NCI-H460 (cell line): Measurements from ENCODE around the gene WDFY1. TPM values are rescaled to one million over a fixed set of nuclear protein-coding genes. Genes with fewer than 3 reads are reported as not detected.

Experiments used
- DNase-seq: peaks from one replicate; pipeline ENCODE4 v3.0.0-alpha.2; 2016; ENCODE audit warnings: low read depth; ENCODE audit errors: extremely low read depth
- polyA plus RNA-seq: library from polyadenylated mRNA; depleted of rRNA; stranded (reverse); fragments of >200 nt; gene quantifications from 2 replicates; pipeline ENCODE4 v1.2.3, GENCODE V29; 2014; cell fraction: nucleus; rRNA removed
- total RNA-seq: library from RNA; depleted of rRNA; stranded (reverse); fragments of >200 nt; shearing (Covaris generic); gene quantifications from 2 replicates; pipeline ENCODE4 v1.2.3, GENCODE V29; 2014; rRNA removed

Gene WDFY1
- 30.7 and 31.0 TPM in 2 replicates for total RNA-seq
- polyA plus RNA-seq: 13.7 and 39.6 TPM in 2 replicates

GRCh38 chr2:223944703-223945531, at the start of gene WDFY1:
Gene WDFY1 (minus strand): TSS chr2:223945335. CDS start chr2:223945284, 51 bp downstream.
- DNase-seq: peak; percentile 82

- no peak for DNase-seq
Observed at GRCh38 chr2:223994562-223995162, 49.5 kb upstream of the WDFY1 start.

GRCh38 chr2:223993634-223994232, 48.6 kb upstream of the WDFY1 start:
- peak; percentile 86 for DNase-seq

GRCh38 chr2:223991611-223992010, 46.5 kb upstream of the WDFY1 start:
- DNase-seq: no peak

- no peak for DNase-seq
Observed at GRCh38 chr2:223989856-223990232, 44.7 kb upstream of the WDFY1 start.

GRCh38 chr2:223989206-223989855, 44.2 kb upstream of the WDFY1 start:
- DNase-seq: no peak

- no peak for DNase-seq
Observed at GRCh38 chr2:223981241-223981640, 36.1 kb upstream of the WDFY1 start.

- DNase-seq: no peak
Observed at GRCh38 chr2:223980803-223981202, 35.7 kb upstream of the WDFY1 start.

GRCh38 chr2:223980397-223980735, 35.2 kb upstream of the WDFY1 start:
- DNase-seq: no peak

- no peak for DNase-seq
Observed at GRCh38 chr2:223979730-223980396, 34.7 kb upstream of the WDFY1 start.

- DNase-seq: no peak
Observed at GRCh38 chr2:223978451-223978850, 33.3 kb upstream of the WDFY1 start.

- DNase-seq: no peak
Observed at GRCh38 chr2:223976635-223977226, 31.6 kb upstream of the WDFY1 start.

- DNase-seq: no peak
Observed at GRCh38 chr2:223973606-223974005, 28.5 kb upstream of the WDFY1 start.

GRCh38 chr2:223972656-223973102, 27.5 kb upstream of the WDFY1 start:
- DNase-seq: no peak

- no peak for DNase-seq
Observed at GRCh38 chr2:223971731-223972130, 26.6 kb upstream of the WDFY1 start.

- DNase-seq: peak; percentile 67
Observed at GRCh38 chr2:223970343-223971128, 25.4 kb upstream of the WDFY1 start.

GRCh38 chr2:223969856-223970255, 24.7 kb upstream of the WDFY1 start:
- DNase-seq: no peak

GRCh38 chr2:223969315-223969714, 24.2 kb upstream of the WDFY1 start:
- no peak for DNase-seq

GRCh38 chr2:223967981-223968380, 22.8 kb upstream of the WDFY1 start:
- no peak for DNase-seq
